K562 (cell line): ENCODE data around the gene C4orf50. TPM values are rescaled to one million over a fixed set of nuclear protein-coding genes. Genes with fewer than 3 reads are reported as not detected.

Experiments used
- E2F1 ChIP-seq: sonication (generic); formaldehyde crosslinking; IDR thresholded peaks from 2 replicates; pipeline ENCODE4 v1.8.1; 2023; ENCODE audit warnings: mild to moderate bottlenecking, missing genetic modification reagents, moderate library complexity
- LARP7 ChIP-seq: fragments of 450-650 bp; IDR thresholded peaks from 2 replicates; pipeline ENCODE4 v1.6.1; 2016
- SOX6 ChIP-seq: fragments of 450-650 bp; IDR thresholded peaks from 2 replicates; pipeline ENCODE4 v1.6.1; 2014; ENCODE audit warnings: mild to moderate bottlenecking
- ZBTB11 ChIP-seq, 3 experiments: fragments of 200-800 bp in 1 of 3; fragments of 250-450 bp in 1 of 3; fragments of 450-650 bp in 1 of 3; sonication (Bioruptor Pico) in 1 of 3; sonication (Bioruptor generic) in 1 of 3; formaldehyde crosslinking in 1 of 3; IDR thresholded peaks; 2 replicates each; pipeline versions ENCODE4 v1.6.1 to v1.8.0; 2016 to 2022; ENCODE audit warnings: mild to moderate bottlenecking in 2 of 3, missing genetic modification characterization in 2 of 3, missing compliant biosample characterization in 1 of 3, moderate library complexity in 1 of 3
- ZNF589 ChIP-seq: fragments of 200-800 bp; sonication (Bioruptor generic); IDR thresholded peaks from 2 replicates; pipeline ENCODE4 v1.6.1; 2016; ENCODE audit warnings: low read depth, missing genetic modification characterization, missing compliant biosample characterization
- polyA plus RNA-seq, 8 experiments: library from polyadenylated mRNA; depleted of rRNA in 4 of 8; stranded (reverse) in 5 of 8; unstranded in 3 of 8; fragments of >200 nt; fragmentation: Nextera tagmentation in 2 of 8; fragmentation: Illumina TruSeq in 1 of 8; extraction: Ambion mirVana in 2 of 8; extraction: Trizol in 1 of 8; gene quantifications; 2 replicates each; pipeline versions ENCODE4 v1.2.1 to v1.2.3, GENCODE V29; 2011 to 2014; ENCODE audit warnings: inconsistent platforms in 1 of 8, missing spikeins in 1 of 8
- total RNA-seq, 7 experiments: library from RNA; depleted of rRNA in 6 of 7; stranded (reverse); fragments of >200 nt in 6 of 7; fragmentation: Illumina TruSeq in 2 of 7; extraction: Trizol in 2 of 7; gene quantifications; 2 replicates each; pipeline versions ENCODE4 v1.2.1 to v1.2.3, GENCODE V29; 2011 to 2021; ENCODE audit warnings: low replicate concordance in 1 of 7

C4orf50 gene
- total and polyA plus RNA-seq, 9 of the 15 experiments (the other 6 are each of a cell fraction or from before 2014, with no cell fraction given): not detected

GRCh38 chr4:5995901-5996623, 22.2 kb downstream of the C4orf50 start (continued):
- TF ChIP-seq ZBTB11 (CRISPR knock-in tag; IDR thresholded peaks at IDR 0.05) (no peak), LARP7 (no peak), E2F1 (CRISPR knock-in tag) (no peak), ZNF589 (no peak), SOX6 (no peak)
